C1 segment of cervical spinal cord (tissue), 14 donors: ENCODE data around the gene SMG6.

Source experiments
- DNase-seq, 14 donors: peaks; one replicate each; lab custom pipeline; 2025; lab: John Stamatoyannopoulos, UW

The SMG6 gene

DNA sequence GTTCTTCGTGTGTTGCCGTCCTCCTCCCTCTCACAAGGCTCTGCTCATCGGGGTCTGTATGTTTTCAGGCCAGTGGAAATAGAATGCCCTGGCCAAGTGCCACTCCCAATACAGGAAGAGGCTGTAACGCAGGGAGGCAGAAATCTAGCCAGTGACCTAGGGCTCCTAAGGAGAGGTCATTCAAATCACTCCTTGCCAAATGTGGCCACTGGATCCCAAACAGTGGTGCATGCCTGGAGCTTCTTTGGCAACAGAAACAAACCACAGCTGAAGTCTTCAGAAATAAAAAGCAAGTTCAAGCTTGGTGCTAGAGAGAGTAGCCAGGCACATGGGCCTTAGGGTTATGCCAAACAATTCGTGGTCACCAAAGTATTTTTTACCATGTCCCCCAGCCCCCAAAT lies 66.1 kb downstream of the SMG6 start:
- DNase-seq, result no peak

DNA sequence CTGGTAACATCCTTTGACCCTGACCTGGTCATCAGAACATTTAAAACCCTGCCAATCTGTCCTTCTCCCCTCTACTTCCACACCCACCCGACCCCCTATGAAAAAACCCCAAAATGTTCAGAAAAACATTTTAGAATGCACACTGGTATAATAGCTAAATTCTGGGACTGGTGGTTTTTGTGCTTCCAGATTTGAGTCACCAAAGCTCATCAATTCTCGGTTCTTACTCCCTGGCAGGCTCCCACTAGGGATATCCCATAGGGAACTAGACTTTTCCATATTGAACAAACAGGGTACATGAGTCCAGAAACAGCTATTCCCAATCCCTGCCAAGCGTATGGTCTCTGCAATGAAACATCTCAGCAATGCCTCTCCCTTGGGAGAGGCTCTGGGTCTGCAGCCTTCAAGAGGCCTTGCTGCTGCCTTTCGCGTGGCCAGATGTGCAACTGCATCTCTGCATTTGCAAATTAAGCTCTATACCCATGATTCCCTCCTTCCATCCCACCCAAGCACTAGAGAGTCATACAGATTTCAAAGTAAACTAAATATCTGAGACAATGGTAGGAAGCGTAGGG lies 67.7 kb downstream of the SMG6 start:
- DNase-seq, result no peak

DNA sequence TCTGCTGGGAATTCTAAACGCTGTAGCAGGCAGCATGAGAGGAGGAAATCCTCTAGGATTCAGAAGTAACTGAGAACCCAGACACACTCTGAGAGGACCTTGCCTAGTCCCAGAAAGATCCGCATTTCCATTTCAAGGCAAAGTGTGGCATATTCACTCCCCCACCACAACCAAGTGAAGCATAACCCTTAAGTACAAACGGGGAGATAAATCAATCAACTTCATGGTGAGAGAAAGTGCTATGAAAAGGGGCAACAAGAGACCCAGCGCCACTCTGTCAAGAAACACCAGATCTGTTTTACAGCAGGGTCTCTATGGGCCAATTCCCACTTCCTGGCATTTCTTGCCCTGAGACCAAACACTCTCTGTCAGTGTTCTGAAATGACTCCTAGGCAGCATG lies 68.3 kb downstream of the SMG6 start:
- DNase-seq, result no peak

DNA sequence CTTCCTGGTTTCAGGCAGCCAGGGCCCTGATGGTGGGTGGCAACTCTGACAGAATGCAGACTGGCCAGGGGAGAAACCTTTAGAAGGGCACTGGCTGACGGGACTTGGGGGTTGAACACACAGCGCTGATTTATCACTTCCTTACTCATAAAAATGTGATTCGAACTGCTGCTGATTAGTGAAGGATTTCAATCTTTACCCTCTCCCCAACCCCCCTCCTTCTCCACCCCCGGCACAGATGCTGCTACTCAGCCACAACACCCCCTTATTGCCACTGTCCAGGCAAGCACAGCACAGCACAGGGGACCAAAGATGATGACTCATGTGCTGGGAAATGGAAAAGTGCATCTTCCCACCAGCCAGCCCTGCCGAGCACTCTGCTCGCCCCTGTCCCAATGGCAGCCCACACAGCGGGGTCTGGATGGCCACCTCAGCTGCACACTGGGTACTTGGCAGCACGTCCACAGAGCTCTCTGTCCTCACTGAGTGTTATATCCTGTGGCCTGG lies 70.1 kb downstream of the SMG6 start:
- DNase-seq, result peak in 2 of 14 donors; percentile 5 to 77

DNA sequence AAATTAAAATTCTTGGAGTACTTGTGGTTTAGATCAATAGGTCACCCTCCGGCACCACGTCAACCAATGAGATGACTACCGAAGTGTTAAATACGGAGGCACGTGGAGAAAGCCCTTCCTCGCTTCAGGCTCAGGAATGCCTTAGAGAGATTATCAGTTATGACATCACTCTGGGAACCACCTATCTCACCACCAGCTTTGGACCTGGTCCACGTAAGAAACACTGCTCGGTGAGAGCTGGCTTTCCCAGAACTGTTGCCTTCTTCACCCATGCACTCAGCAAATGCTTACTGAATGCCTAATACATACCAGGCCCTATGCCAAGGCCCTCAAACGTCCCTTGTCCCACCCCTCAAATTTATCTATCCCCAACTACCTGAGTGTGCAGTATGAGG lies 71.3 kb downstream of the SMG6 start:
- no peak for DNase-seq

DNA sequence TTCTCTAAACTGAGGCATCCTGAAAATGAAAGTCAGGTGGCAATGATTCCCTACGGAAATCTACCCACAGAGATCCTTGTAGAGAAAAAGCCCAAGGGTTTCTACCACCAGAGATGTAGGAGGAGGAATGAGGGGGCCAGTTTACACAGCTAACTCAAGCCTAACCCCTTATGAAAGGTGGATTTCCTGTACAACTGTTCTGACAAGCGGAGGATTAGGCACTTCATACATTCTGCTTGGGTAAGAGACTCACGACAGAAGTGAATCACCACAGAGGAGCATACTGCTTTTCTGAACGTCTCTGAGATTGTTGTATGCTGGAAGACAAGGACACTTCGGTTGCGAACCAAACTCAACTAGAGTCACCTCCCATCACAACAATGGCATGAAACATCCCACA lies 72.7 kb downstream of the SMG6 start:
- no peak for DNase-seq

DNA sequence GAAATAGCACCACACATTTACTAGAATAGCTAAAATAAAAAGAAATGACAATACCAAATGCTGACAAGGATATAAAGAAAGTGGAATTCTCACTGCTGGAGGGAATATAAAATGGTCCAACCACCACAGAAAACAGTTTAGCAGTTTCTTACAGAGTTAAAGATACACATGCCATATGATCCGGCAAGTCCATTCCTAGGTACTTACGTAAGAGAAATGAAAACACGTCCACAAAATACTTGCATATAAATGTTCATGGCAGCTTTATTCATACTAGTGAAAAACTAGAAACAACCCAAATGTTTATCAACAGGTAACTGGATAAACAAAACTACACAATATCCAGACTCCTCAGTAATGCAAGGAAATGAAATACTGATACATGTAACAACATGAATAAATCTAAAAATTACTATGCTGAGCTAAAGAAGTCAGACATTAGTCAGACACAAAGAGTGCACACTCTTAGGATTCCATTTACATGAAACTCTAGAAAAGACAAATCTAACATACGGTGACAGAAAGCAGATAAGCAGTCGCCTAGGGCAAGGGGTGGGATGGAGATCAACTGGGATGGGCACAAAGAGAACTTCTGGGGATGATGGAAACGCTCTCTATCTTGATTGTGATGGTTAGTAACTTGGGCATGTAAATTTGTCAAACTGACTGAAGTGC lies 76.4 kb downstream of the SMG6 start:
- no peak for DNase-seq

DNA sequence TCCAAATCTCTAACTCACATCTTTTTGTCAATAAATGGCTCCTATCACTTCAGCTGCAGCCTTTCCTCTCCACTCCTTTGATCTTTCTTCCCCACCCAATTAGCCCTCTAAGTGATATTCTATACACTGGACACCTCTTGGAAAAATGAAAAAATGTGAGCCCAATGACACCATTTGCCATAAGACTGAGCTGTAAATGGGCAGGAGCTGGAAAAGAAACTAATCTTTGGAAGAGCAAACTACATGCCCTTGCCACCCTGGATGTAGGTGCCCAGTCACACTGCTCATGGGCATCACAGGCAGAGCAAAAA lies 80.0 kb downstream of the SMG6 start:
- DNase-seq, result no peak

DNA sequence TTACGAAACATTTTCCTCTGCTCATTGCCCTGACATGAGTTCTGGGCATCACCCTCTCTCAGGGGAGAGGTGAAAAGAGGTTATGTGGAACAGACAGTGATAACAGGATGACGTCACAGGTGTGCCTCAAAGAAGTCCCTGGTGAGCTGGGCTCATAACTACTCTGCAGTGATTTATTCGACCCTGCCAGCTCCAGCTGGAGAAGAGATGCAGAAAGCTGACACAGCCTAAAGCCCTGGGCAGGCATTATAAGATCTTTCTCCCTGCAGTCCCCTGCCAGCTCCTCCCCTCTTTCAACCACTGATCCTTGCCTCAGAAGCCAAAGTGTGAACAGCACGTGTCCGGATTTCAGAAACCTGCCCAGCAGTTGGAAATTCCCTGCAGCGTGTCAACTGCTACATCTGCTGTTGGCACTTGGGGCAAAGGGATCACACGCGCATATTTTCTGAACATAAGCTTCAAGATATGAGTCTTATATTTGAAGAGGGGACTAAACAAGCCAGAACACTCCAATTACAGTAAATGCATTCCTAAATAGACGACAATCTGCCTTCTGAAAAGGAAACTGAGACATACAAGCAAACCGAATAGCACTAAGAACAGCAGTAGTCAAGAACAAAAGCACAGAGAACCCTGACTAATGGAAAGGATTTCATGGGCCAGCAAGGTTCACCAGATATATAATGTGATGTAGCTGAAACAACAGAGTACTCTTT lies 80.5 kb downstream of the SMG6 start:
- DNase-seq, result peak in 1 of 14 donors; percentile 42

DNA sequence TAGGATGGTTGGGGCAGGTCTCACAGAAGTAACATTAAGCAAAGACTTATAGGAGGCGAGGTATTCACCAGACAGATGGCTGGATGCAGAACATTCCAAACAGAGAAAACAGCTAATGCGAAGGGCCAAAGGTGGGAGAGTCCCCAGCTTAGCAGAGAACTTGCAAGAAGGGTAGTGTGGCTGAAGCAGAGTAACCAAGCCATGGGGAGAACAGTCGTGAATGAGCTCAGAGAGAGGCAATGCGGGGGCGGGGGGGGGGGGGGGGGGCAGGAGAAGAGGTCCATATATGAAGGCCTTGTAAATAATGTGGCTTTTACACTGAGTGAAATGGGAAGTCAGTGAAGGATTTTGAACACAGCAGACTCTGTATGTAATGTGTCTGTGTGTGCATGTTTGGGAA lies 81.3 kb downstream of the SMG6 start:
- no peak for DNase-seq

DNA sequence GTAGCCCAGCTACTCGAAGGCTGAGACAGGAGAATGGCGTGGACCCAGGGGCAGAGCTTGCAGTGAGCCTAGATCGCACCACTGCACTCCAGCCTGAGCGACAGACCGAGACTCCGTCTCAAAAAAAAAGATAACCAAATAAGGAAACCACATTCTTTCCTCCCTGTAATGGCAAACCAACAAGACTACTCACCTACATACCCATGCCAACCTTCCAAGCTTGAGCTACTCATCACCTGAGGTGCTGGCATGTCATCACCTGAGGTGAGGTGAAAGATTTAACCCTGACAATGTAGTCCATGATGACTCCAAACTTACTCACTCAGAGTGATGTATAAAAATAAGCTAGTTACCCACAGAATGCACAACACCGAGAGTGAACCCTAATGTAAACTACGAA lies 85.2 kb downstream of the SMG6 start:
- DNase-seq, result no peak

DNA sequence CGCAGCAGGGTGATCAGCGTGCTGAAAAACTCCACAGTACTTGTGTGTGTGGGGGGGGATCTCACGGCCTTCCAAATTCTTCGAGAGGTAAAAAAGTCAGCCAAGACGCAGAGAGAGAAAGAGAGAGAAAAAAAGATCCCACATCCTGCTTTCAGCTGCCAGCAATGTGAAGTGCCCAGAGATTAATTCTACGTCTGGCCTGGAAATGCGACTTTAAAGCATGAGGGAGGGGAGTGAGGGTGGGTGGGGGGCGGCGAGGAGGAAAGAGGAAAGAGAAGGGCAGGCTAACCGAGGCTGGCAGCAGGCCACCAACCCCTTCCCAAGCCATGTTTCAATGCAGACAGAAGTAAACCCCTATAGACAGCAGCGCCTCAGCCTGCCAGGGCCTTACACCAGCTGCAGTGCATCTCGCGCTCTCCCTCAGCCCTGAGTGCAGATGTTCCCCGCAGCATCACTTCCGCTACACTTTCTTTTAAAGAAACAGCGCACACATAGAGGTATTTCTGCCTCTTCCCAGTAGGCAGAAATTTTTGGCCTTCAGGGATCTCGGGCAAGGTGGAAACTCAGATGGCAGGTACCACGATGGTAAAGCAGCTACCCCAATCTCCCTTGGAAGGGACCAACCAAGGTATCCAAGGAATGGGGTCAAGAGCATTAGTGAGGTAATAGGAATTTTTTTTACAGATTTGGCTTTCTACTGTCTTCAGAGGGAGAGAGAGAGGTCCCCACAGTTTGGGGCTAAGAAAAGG lies 87.8 kb downstream of the SMG6 start:
- peak in 10 of 14 donors; percentile 23 to 58 (median 41) for DNase-seq

DNA sequence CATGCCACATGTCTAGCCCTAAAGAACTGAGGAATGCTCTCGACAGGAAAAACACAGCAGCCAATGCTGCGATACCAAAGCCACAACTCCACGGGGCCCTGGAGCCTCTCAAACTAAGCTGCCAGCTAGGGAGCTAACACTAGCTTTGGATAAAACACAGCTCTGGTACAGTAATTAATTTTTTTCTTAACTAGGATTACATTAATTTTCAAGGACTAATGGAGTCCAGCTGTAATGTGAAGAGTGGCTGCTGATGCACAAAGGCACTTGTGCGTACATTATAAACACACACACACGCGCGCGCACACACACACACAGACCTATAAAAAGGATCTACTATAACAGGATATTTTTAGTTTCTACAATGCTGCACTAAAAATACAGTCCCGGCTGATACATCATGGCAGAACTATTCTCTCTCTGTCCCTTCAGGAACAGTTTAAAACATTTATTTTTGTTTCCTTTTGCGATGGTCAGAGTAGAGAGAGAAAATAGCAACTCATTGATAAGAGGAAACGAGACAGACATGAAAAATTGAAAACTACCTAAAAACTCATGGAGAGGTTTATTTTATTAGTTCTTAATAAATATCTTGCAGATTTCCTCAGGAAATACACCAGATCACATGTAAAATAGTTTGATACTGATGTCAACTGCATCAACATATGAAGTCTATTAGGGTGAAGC lies 88.5 kb downstream of the SMG6 start:
- peak in 3 of 14 donors; percentile 24 to 29 (median 27) for DNase-seq

DNA sequence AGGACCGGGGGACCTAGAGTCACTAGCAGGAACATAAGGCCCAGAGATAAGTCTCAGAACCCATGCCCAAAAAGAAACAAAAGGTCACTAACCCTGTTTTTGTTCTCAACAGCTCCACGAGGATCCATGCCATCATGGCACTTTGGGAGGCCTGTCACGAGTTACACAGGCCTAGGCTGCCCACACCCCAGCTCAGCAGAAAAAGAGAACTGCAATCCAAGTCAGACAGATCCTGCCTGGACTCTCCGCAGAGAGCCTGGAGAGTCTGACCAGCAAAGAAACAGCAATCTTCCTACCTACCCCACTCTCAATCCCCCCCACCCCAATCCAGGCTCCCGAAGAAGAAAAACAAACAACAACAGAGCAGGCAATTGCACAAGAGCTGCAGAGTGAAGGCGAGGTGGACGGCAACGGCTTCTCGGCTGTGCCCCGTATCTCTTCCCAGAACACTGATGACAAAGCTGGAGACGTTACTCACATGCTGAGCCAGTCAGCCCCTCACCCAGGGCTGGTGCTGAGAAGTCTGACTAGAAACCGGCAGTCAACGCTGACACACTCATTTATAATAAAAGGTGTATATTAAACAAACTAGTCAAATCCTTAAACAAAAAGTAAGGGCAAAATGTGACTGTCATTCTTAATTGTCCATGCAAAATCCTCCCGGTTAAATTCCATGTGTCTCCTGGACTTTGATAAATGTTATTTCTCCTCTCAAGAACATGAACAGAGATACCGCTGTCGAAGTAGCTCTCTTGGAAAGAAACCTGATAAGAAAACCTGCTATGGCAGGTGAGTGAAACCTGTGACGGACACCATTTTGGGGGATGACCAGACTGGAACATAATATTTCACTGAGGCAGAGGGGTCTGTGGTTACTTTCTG lies 89.3 kb downstream of the SMG6 start:
- DNase-seq, result peak in 12 of 14 donors; percentile 29 to 79 (median 66)

DNA sequence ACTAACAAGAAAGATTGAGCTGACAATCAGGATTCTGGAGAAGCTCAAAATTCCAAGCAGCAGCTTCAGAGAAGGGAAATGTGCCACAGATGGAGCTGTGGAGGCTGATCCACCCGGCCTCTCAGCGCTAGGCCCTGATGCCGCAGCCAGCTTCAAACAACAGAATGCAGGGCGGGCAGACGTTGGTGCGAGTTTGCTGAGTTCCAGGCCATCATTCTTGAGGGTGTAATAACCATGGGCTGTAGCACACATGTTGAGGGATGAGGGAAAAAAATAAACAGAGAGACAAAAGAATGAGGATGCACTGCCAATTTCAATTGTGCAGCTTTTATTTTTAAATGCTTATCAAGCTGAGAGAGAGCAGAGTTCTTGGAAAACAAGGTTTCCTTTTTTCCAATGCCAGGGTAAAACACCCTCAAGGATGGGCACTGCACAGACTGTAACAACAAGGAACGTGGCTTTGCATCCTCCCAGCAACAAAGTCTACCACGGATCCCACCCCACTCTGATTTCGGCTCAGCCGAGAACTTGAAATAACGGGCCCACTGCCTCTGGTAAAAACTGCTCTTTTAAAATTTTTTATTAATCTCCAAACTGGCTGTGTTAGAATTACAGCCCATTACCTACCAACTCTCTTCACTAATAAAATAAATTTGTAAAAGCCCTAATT lies 90.2 kb downstream of the SMG6 start:
- peak in 4 of 14 donors; percentile 11 to 46 (median 28) for DNase-seq

DNA sequence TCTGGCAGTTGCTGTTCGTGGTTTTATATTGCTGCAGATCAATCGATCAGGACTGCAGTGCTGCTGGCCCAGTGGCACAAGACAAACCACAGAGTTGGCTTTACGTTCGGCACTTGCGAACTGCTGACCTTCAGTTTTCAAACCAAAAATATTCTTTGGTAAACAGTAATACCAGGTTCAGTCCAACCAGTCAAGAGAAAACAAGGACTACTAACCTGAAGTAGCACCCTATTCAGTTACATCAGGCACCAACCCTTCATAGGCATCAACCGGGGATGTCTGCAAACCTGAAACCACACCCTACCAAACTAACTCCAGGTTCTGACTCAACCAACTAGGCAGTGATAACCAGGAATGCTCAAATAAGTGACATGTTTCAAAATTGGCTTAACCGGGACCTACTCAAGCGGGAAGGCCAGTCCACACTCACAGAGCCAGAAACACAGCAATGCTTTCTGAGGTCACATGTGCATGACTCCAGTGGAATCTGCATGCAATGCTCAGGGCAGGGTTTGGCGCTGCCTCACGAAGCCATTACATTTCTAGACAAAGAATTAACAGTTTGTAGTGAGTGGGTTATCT lies 91.1 kb downstream of the SMG6 start:
- DNase-seq, result peak in 3 of 14 donors; percentile 12 to 42 (median 27)

DNA sequence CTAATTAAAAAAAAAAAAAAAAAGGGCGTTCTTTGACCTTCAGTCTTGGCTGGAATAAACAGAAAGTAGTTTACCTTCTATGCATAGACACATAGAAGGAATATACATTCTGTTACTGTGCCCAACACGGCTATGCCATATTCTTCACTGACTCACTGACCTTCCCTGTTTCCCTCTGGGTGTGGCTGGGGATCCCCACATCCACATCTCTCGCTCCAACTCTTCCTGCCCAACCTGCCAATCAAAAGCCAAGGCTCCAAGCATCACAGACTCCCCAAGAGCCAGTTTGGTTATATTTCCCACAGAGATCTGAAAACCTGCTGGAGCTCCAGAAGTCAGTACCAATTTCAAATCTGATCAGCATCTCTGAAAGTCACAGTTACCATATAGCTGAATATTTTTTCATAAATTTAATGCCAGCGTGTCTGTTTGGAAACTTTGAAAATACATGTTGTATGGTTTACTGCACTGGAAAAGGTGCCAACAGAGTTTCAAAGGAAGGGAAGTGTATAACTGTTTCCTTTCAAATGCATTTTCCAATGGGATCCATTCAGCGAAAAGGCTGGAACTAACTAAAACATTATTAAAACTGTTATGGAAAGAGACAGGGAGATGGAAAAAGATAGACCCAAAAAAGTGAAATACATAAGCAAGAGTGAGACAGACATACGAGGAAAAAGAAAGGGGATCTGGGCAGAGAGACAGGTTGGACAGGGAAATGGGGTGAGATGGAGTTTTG lies 91.8 kb downstream of the SMG6 start:
- DNase-seq, result no peak

DNA sequence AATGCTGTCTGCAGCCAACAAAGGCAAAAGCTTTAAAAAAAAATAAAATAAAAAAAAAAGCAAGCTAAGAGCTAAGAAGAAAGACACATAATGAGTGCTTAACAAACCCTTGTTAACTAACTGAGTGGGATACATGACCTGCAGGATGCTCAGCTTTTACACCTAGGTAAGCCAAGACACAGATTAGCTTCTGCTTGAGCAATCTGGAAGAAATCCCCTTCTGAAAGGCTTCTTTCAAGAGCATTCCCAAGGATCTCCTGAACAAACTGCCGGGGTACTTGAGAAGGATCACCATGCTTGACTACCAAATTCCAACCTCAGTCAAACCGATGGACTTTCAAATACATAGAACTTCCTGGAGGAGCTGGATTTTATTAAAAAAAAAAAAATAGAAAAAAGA lies 92.9 kb downstream of the SMG6 start:
- DNase-seq, result no peak
